ENCODE data around the gene GAGE10.

DNA sequence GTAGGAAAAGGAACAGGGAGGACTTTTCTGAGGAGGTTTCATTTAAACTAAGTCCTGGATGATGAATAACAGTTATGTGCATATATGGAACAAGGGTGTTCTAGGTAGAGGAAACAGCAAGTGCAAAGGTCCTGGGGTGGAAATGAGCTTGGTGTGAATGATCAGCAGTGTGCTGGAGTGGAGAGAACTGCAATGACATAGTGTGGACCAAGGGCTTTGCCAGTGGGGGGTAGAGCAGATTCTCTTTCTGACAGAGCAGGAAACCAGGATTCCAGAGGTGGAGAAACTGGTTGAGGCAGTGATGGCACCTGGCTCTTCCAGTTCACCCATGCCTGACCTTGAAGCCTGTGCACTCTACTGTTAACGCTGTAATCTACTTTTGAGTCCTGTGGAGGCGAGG, 32.1 kb upstream of the GAGE10 start:
- TF ChIP-seq CTCF (IDR thresholded peaks at IDR 0.05) (no peak), POLR2A (IDR thresholded peaks at IDR 0.05) (no peak)

All from uterus (tissue), 2 donors.